ENCODE results near the gene ZNF230. TPM values are rescaled to one million over a fixed set of nuclear protein-coding genes. Genes with fewer than 3 reads are reported as not detected.

The ZNF230 gene
- total RNA-seq, 1 donor from 2014 or later: 6.5 TPM

- peaks cover 60% of the 10 kb centered on the region for H3K36me3 Mint-ChIP-seq
- no peaks in the 10 kb centered on the region for H3K27me3 Mint-ChIP-seq
Measured at GRCh38 chr19:44061038-44061437, 58.3 kb downstream of the ZNF230 start.

More at GRCh38 chr19:44061038-44061437, 58.3 kb downstream of the ZNF230 start:
- Mint-ChIP-seq H3K4me3 (no peak overlapping the region), H3K27ac (no peak overlapping the region), H3K9me3 (peaks cover 8% of the 10 kb centered on the region), H3K4me1 (ENCODE audit: unreplicated experiment) (no peaks in the 10 kb centered on the region)
- no peak for DNase-seq (ENCODE audit: extremely low spot score, unreplicated experiment)
- TF ChIP-seq CTCF (conservative IDR thresholded peaks at IDR 0.05): no peak

Other genes starting within 250 kb of the ZNF230 start
- gene SMG9, start 248.0 kb upstream of the ZNF230 start, total RNA-seq (ENCODE audit: low replicate concordance): 44.5 and 64.9 TPM in 2 replicates
- 1.6 and 7.7 TPM in 2 replicates for gene KCNN4, start 222.0 kb upstream of the ZNF230 start, total RNA-seq (ENCODE audit: low replicate concordance)
- gene LYPD5, start 200.5 kb upstream of the ZNF230 start, total RNA-seq (ENCODE audit: low replicate concordance): 0.85 and 3.9 TPM in 2 replicates
- gene ZNF283, start 175.6 kb upstream of the ZNF230 start, total RNA-seq (ENCODE audit: low replicate concordance): 13.1 and 18.2 TPM in 2 replicates
- 5.4 and 7.5 TPM in 2 replicates for gene ZNF404, start 119.0 kb upstream of the ZNF230 start, total RNA-seq (ENCODE audit: low replicate concordance)
- gene ZNF45, start 67.7 kb upstream of the ZNF230 start, total RNA-seq (ENCODE audit: low replicate concordance): 13.9 and 19.2 TPM in 2 replicates
- 7.6 and 12.2 TPM in 2 replicates for gene ZNF221, start 51.7 kb upstream of the ZNF230 start, total RNA-seq (ENCODE audit: low replicate concordance)
- gene ZNF155, start 18.8 kb upstream of the ZNF230 start, total RNA-seq (ENCODE audit: low replicate concordance): 9.8 and 10.3 TPM in 2 replicates
- 6.7 and 7.9 TPM in 2 replicates for gene ZNF222, start 22.4 kb downstream of the ZNF230 start, total RNA-seq (ENCODE audit: low replicate concordance)
- gene ZNF223, start 49.1 kb downstream of the ZNF230 start, total RNA-seq (ENCODE audit: low replicate concordance): 8.4 and 10.0 TPM in 2 replicates
- gene ZNF284, start 69.2 kb downstream of the ZNF230 start, total RNA-seq (ENCODE audit: low replicate concordance): 4.9 and 5.2 TPM in 2 replicates
- gene ZNF224, start 91.4 kb downstream of the ZNF230 start, total RNA-seq (ENCODE audit: low replicate concordance): 28.9 and 32.8 TPM in 2 replicates
- 5.8 and 8.4 TPM in 2 replicates for gene ZNF225, start 110.4 kb downstream of the ZNF230 start, total RNA-seq (ENCODE audit: low replicate concordance)
- gene ZNF234, start 138.6 kb downstream of the ZNF230 start, total RNA-seq (ENCODE audit: low replicate concordance): 17.2 and 20.7 TPM in 2 replicates
- 25.1 and 28.8 TPM in 2 replicates for gene ZNF226, start 162.1 kb downstream of the ZNF230 start, total RNA-seq (ENCODE audit: low replicate concordance)
- gene ZNF227, start 209.6 kb downstream of the ZNF230 start, total RNA-seq (ENCODE audit: low replicate concordance): 21.3 and 32.1 TPM in 2 replicates